IMR-90 (cell line): ENCODE data around the gene SEPTIN2. TPM values are rescaled to one million over a fixed set of nuclear protein-coding genes. Genes with fewer than 3 reads are reported as not detected.

Experiments used
- ATAC-seq: fragments of 200-7000 bp; cut with Tn5 transposase; 2 replicates; pipeline ENCODE4 v1.9.1; 2020; ENCODE audit warnings: low read depth, mild to moderate bottlenecking, moderate library complexity
- BruUV-seq: library from RNA; stranded (reverse); fragments of 400-500 nt; replicated peaks from 2 replicates; lab custom pipeline; 2021; lab: Mats Ljungman, UMichigan
- CTCF ChIA-PET: fragments of 300-600 bp; formaldehyde crosslinking; extraction: SDS; loops from one replicate; lab custom pipeline; 2021; ENCODE audit warnings: antibody characterized with exemption; lab: Yijun Ruan, JAX
- POLR2A ChIA-PET: fragments of 300-600 bp; sonication (Branson Sonifier 250); formaldehyde crosslinking; loops from one replicate; lab custom pipeline; 2022; ENCODE audit warnings: antibody characterized with exemption; ENCODE audit not compliant: unreplicated experiment; lab: Charles Lee
- DNase-seq: peaks from one replicate; pipeline ENCODE4 v3.0.0; 2013
- H2AFZ ChIP-seq: replicated peaks from 2 replicates; pipeline ENCODE3; 2013; ENCODE audit warnings: low read length, mild to moderate bottlenecking; ENCODE audit not compliant: poor library complexity
- H2AK5ac ChIP-seq: 2 replicates; pipeline ENCODE4 v1.6.1; 2013; ENCODE audit warnings: low read depth, low read length, inconsistent platforms
- H2AK9ac ChIP-seq: replicated peaks from 2 replicates; pipeline ENCODE3; 2013; ENCODE audit warnings: mild to moderate bottlenecking, low read depth, low read length, moderate library complexity; ENCODE audit not compliant: poor library complexity
- H2BK120ac ChIP-seq: 2 replicates; pipeline ENCODE4 v1.6.1; 2013; ENCODE audit warnings: low read depth, low read length, inconsistent platforms
- H2BK15ac ChIP-seq: 3 replicates; pipeline ENCODE4 v1.6.1; 2013; ENCODE audit warnings: low read depth, low read length, inconsistent platforms
- H2BK20ac ChIP-seq: 2 replicates; pipeline ENCODE4 v1.6.1; 2013; ENCODE audit warnings: low read depth, mild to moderate bottlenecking, inconsistent platforms, low read length, moderate library complexity
- H2BK5ac ChIP-seq: 2 replicates; pipeline ENCODE4 v1.6.1; 2013; ENCODE audit warnings: mild to moderate bottlenecking, low read depth, low read length, inconsistent platforms; ENCODE audit not compliant: poor library complexity, severe bottlenecking
- H3K14ac ChIP-seq: replicated peaks from 2 replicates; pipeline ENCODE4 v1.6.1; 2013; ENCODE audit warnings: low read depth, low read length, inconsistent platforms
- H3K18ac ChIP-seq: 2 replicates; pipeline ENCODE4 v1.6.1; 2013; ENCODE audit warnings: low read depth, low read length, control low read depth
- H3K23ac ChIP-seq: 2 replicates; pipeline ENCODE4 v1.6.1; 2013; ENCODE audit warnings: low read depth, low read length, inconsistent platforms
- H3K27ac ChIP-seq: 2 replicates; pipeline ENCODE4 v1.5.1; 2013; ENCODE audit warnings: mild to moderate bottlenecking, control low read depth, low read length; ENCODE audit not compliant: insufficient read depth
- H3K27me3 ChIP-seq: 2 replicates; pipeline ENCODE4 v1.6.1; 2013; ENCODE audit warnings: low read length; ENCODE audit not compliant: control insufficient read depth, insufficient read depth
- H3K36me3 ChIP-seq: 2 replicates; pipeline ENCODE4 v1.6.1; 2013; ENCODE audit warnings: low read length, mixed read lengths; ENCODE audit not compliant: control insufficient read depth, insufficient read depth
- H3K4ac ChIP-seq: 2 replicates; pipeline ENCODE4 v1.6.1; 2013; ENCODE audit warnings: low read depth, low read length, inconsistent platforms
- H3K4me1 ChIP-seq: 2 replicates; pipeline ENCODE4 v1.6.1; 2013; ENCODE audit warnings: low read length, mixed read lengths; ENCODE audit not compliant: control insufficient read depth, insufficient read depth
- H3K4me2 ChIP-seq: 2 replicates; pipeline ENCODE4 v1.6.1; 2013; ENCODE audit warnings: low read depth, mild to moderate bottlenecking, control low read depth, low read length, moderate library complexity
- H3K4me3 ChIP-seq: 2 replicates; pipeline ENCODE4 v1.5.1; 2013; ENCODE audit warnings: low read depth, mild to moderate bottlenecking, control low read depth, low read length, moderate library complexity; ENCODE audit not compliant: insufficient read depth
- H3K56ac ChIP-seq: 2 replicates; pipeline ENCODE4 v1.6.1; 2013; ENCODE audit warnings: low read length, inconsistent platforms; ENCODE audit not compliant: insufficient read depth; ENCODE audit errors: extremely low read depth
- H3K79me1 ChIP-seq, 2 experiments: 2 replicates each; pipeline ENCODE4 v1.6.1; 2013; ENCODE audit warnings: low read length in 2 of 2, inconsistent platforms in 1 of 2, low read depth in 1 of 2
- H3K9ac ChIP-seq: 2 replicates; pipeline ENCODE4 v1.6.1; 2013; ENCODE audit warnings: low read depth, low read length, control low read depth
- H3K9me1 ChIP-seq: 2 replicates; pipeline ENCODE4 v1.6.1; 2013; ENCODE audit warnings: low read length, inconsistent platforms; ENCODE audit not compliant: insufficient read depth
- H3K9me3 ChIP-seq: 2 replicates; pipeline ENCODE4 v1.6.1; 2013; ENCODE audit warnings: low read length; ENCODE audit not compliant: control insufficient read depth, insufficient read depth
- H4K20me1 ChIP-seq: 2 replicates; pipeline ENCODE4 v1.6.1; 2013; ENCODE audit warnings: low read length, inconsistent platforms; ENCODE audit not compliant: insufficient read depth
- H4K5ac ChIP-seq: 2 replicates; pipeline ENCODE4 v1.6.1; 2013; ENCODE audit warnings: mild to moderate bottlenecking, low read depth, low read length, control low read depth
- H4K8ac ChIP-seq, 2 experiments: 2 replicates each; pipeline ENCODE4 v1.6.1; 2013; ENCODE audit warnings: low read depth in 2 of 2, low read length in 2 of 2, control low read depth in 1 of 2, inconsistent platforms in 1 of 2
- H4K91ac ChIP-seq: 2 replicates; pipeline ENCODE4 v1.6.1; 2013; ENCODE audit warnings: low read depth, low read length, inconsistent platforms; ENCODE audit not compliant: insufficient read depth
- BHLHE40 ChIP-seq: fragments of 150-350 bp; IDR thresholded peaks from 2 replicates; pipeline ENCODE4 v1.6.1; 2016; ENCODE audit warnings: mild to moderate bottlenecking, low read depth, low read length
- CEBPB ChIP-seq: IDR thresholded peaks from 2 replicates; pipeline ENCODE4 v1.6.1; 2012; ENCODE audit warnings: low read depth, low read length, improper control_type of control experiment
- CHD1 ChIP-seq: IDR thresholded peaks from 2 replicates; pipeline ENCODE4 v1.6.1; 2012; ENCODE audit warnings: low read depth, low read length, improper control_type of control experiment
- FOS ChIP-seq: fragments of 150-350 bp; IDR thresholded peaks from 2 replicates; pipeline ENCODE4 v1.6.1; 2016; ENCODE audit warnings: low read depth, low read length
- MAFK ChIP-seq: IDR thresholded peaks from 2 replicates; pipeline ENCODE4 v1.6.1; 2012; ENCODE audit warnings: low read depth, low read length, improper control_type of control experiment
- MAZ ChIP-seq: IDR thresholded peaks from 2 replicates; pipeline ENCODE4 v1.6.1; 2012; ENCODE audit warnings: low read depth, mild to moderate bottlenecking, low read length, improper control_type of control experiment, moderate library complexity, borderline replicate concordance
- MXI1 ChIP-seq: IDR thresholded peaks from 2 replicates; pipeline ENCODE4 v1.6.1; 2012; ENCODE audit warnings: low read depth, mild to moderate bottlenecking, low read length, moderate library complexity, borderline replicate concordance
- NFE2L2 ChIP-seq: fragments of 150-350 bp; IDR thresholded peaks from 2 replicates; pipeline ENCODE4 v1.6.1; 2016; ENCODE audit warnings: low read depth, mild to moderate bottlenecking, low read length
- POLR2A ChIP-seq: IDR thresholded peaks from 2 replicates; pipeline ENCODE4 v1.6.1; 2012; ENCODE audit warnings: mild to moderate bottlenecking, low read depth, low read length
- RAD21 ChIP-seq: IDR thresholded peaks from 2 replicates; pipeline ENCODE4 v1.6.1; 2012; ENCODE audit warnings: low read length, improper control_type of control experiment
- RCOR1 ChIP-seq: IDR thresholded peaks from 2 replicates; pipeline ENCODE4 v1.6.1; 2012; ENCODE audit warnings: mild to moderate bottlenecking, low read length, improper control_type of control experiment; ENCODE audit not compliant: insufficient replicate concordance
- RFX5 ChIP-seq: IDR thresholded peaks from 2 replicates; pipeline ENCODE4 v1.8.0; 2012; ENCODE audit warnings: low read depth, mild to moderate bottlenecking, low read length, moderate library complexity
- SMC3 ChIP-seq: fragments of 150-350 bp; IDR thresholded peaks from 2 replicates; pipeline ENCODE4 v1.6.1; 2016; ENCODE audit warnings: low read depth, mild to moderate bottlenecking, antibody characterized with exemption, low read length, moderate library complexity
- dilution Hi-C: fragments of 300-500 bp; cut with HindIII; formaldehyde crosslinking; loops from one replicate; pipeline ENCODE4 v1.14.3; 2018; ENCODE audit warnings: low sequenced_read_pairs; ENCODE audit not compliant: unreplicated experiment
- in situ Hi-C: fragments of 300-500 bp; cut with MboI; formaldehyde crosslinking; loops from 3 replicates; pipeline ENCODE4 v1.14.3; 2019; ENCODE audit warnings: low sequenced_read_pairs, inconsistent platforms, mixed read lengths
- intact Hi-C: fragments of 100-400 bp; cut with micrococcal nuclease; formaldehyde crosslinking; loops from 2 replicates; pipeline ENCODE4 v1.10.0; 2022
- polyA plus RNA-seq, 3 experiments: library from polyadenylated mRNA; depleted of rRNA; stranded (reverse); fragments of >200 nt; gene quantifications; 2 replicates each; pipeline ENCODE4 v1.2.3, GENCODE V29; 2012; ENCODE audit warnings: low replicate concordance in 1 of 3
- total RNA-seq: library from RNA; depleted of rRNA; stranded (reverse); fragments of >200 nt; gene quantifications from 2 replicates; pipeline ENCODE4 v1.2.3, GENCODE V29; 2012
- TF ChIP-seq, protein P1 (sequence below): conservative IDR thresholded peaks from 2 replicates; pipeline ENCODE4 v1.5.1; 2012; ENCODE audit warnings: mild to moderate bottlenecking, low read depth, low read length, improper control_type of control experiment
- TF ChIP-seq, protein P2 (sequence below): fragments of 150-350 bp; IDR thresholded peaks from 2 replicates; pipeline ENCODE4 v1.6.1; 2016; ENCODE audit warnings: low read depth, mild to moderate bottlenecking, low read length, moderate library complexity, borderline replicate concordance
- TF ChIP-seq, protein P3 (sequence below): fragments of 150-350 bp; IDR thresholded peaks from 2 replicates; pipeline ENCODE4 v1.6.1; 2017; ENCODE audit warnings: mild to moderate bottlenecking, antibody characterized with exemption, low read length, low read depth

SEPTIN2 gene
- total and polyA plus RNA-seq, 2 of the 4 experiments (the other 2 are of a cell fraction), result 420 to 504 TPM

DNA sequence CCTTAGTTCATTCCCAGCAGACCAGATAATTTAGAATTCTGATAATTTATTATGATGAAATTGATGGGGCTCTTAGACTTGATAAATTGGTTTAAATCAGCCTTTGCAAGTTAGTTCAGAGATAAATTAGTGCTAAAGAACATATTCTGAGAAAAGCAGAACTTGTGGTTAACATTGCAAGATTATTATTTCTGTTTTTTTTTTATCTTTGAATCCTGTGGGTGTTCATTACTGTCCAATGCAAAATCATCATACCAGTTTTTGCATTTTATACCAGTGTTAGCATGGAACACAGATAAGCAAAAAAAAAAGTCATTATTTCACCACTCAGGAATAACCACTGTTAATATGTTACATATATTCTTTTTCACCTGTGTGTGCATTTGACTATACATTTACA is 9.1 kb downstream of the SEPTIN2 start:
- Histone ChIP-seq H3K4me2 (no peak overlapping the region), H3K56ac (no peak overlapping the region), H3K9me1 (peaks cover 10% of the 10 kb centered on the region), H3K14ac (no peak overlapping the region), H2BK5ac (no peak overlapping the region), H3K9ac (no peak overlapping the region), H4K5ac (no peak overlapping the region), H2BK20ac (no peak overlapping the region), H2AFZ (no peak overlapping the region), H3K9me3 (no peaks in the 10 kb centered on the region), H2BK15ac (no peak overlapping the region), H3K36me3 (peaks cover 18% of the 10 kb centered on the region), H3K4ac (no peak overlapping the region), H2AK9ac (no peak overlapping the region), H2AK5ac (no peak overlapping the region), H3K4me3 (no peak overlapping the region), H4K91ac (no peak overlapping the region), H3K27me3 (no peaks in the 10 kb centered on the region), H3K27ac (no peak overlapping the region), H4K20me1 (peaks cover 72% of the 10 kb centered on the region), H3K18ac (no peak overlapping the region), H4K8ac (no peak overlapping the region), H3K23ac (no peak overlapping the region), H2BK120ac (no peak overlapping the region), H3K4me1 (peaks cover 4% of the 10 kb centered on the region), H3K79me1 (peaks cover 20 to 50% of the 10 kb centered on the region in 2 experiments)
- intact Hi-C loops, result no loop called here
- TF ChIP-seq, protein P1, sequence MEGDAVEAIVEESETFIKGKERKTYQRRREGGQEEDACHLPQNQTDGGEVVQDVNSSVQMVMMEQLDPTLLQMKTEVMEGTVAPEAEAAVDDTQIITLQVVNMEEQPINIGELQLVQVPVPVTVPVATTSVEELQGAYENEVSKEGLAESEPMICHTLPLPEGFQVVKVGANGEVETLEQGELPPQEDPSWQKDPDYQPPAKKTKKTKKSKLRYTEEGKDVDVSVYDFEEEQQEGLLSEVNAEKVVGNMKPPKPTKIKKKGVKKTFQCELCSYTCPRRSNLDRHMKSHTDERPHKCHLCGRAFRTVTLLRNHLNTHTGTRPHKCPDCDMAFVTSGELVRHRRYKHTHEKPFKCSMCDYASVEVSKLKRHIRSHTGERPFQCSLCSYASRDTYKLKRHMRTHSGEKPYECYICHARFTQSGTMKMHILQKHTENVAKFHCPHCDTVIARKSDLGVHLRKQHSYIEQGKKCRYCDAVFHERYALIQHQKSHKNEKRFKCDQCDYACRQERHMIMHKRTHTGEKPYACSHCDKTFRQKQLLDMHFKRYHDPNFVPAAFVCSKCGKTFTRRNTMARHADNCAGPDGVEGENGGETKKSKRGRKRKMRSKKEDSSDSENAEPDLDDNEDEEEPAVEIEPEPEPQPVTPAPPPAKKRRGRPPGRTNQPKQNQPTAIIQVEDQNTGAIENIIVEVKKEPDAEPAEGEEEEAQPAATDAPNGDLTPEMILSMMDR, result no peak
- TF ChIP-seq MXI1 (no peak), SMC3 (no peak), NFE2L2 (no peak), BHLHE40 (no peak), CHD1 (no peak), RFX5 (no peak), RCOR1 (no peak), RAD21 (no peak), FOS (no peak), MAFK (no peak), MAZ (no peak), CEBPB (no peak), POLR2A (no peak)
- TF ChIP-seq, protein P2, sequence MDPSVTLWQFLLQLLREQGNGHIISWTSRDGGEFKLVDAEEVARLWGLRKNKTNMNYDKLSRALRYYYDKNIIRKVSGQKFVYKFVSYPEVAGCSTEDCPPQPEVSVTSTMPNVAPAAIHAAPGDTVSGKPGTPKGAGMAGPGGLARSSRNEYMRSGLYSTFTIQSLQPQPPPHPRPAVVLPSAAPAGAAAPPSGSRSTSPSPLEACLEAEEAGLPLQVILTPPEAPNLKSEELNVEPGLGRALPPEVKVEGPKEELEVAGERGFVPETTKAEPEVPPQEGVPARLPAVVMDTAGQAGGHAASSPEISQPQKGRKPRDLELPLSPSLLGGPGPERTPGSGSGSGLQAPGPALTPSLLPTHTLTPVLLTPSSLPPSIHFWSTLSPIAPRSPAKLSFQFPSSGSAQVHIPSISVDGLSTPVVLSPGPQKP, result no peak
- TF ChIP-seq, protein P3, sequence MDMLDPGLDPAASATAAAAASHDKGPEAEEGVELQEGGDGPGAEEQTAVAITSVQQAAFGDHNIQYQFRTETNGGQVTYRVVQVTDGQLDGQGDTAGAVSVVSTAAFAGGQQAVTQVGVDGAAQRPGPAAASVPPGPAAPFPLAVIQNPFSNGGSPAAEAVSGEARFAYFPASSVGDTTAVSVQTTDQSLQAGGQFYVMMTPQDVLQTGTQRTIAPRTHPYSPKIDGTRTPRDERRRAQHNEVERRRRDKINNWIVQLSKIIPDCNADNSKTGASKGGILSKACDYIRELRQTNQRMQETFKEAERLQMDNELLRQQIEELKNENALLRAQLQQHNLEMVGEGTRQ, result no peak
- in situ Hi-C loops, result no loop called here
- POLR2A ChIA-PET, result interaction anchor here (0.6 kb wide), 1 partner anchor 53 kb away, joined by 10 read pairs; no protein-coding TSS in a partner anchor
- ATAC-seq, result no peak
- CTCF ChIA-PET, result no interaction called here
- DNase-seq, result no peak
- dilution Hi-C loops, result no loop called here
- no TSS peak for BruUV-seq
